GM18502 (cell line): ENCODE data around the gene PLEKHS1.

Source experiments
- ATAC-seq: cut with Tn5 transposase; IDR thresholded peaks from one replicate; pipeline ENCODE4 v1.9.1; 2021; ENCODE audit warnings: mild to moderate bottlenecking; ENCODE audit not compliant: unreplicated experiment, poor library complexity

PLEKHS1 gene

DNA sequence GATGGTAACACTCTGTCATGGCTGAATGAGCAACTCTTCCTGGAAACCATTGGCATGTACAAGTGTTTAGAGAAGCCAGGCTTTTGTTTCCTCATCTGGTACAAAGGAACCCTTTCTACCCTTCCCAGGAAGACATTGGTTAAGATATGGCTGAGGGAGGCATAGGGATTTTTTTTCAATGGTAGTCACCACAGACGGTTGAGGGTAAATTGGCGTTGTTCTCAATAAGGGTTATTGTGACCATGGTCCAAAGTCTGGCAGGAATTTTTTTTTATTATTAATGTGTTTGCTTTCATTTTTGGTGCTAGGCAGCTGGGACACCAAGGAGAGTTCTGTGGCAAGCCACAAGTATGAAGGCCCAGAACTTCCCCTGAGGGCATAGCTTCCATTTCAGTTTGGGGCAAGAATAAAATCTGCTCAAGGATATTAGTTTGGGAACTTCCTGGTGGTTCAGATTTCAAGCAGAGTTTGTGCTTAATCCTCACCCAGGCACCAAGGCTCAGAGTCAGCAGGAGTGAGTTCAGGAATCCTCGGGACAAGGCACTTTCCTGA lies at the start of gene PLEKHS1:
Gene PLEKHS1, plus strand, starts transcription at position 502 of the 552 bp plus-strand sequence. CDS start 3,596 bp downstream, outside the sequence.
- no peak for ATAC-seq

- ATAC-seq = peak; percentile 50
Observed at GRCh38 chr10:113704637-113705343, 46.7 kb upstream of the PLEKHS1 start.

GRCh38 chr10:113705344-113705652 lies 46.2 kb upstream of the PLEKHS1 start:
- ATAC-seq = no peak

GRCh38 chr10:113706623-113707022 lies 44.9 kb upstream of the PLEKHS1 start:
- no peak for ATAC-seq

GRCh38 chr10:113708640-113709039 lies 42.8 kb upstream of the PLEKHS1 start:
- ATAC-seq = no peak

- ATAC-seq = no peak
Observed at GRCh38 chr10:113709221-113709838, 42.2 kb upstream of the PLEKHS1 start.

DNA sequence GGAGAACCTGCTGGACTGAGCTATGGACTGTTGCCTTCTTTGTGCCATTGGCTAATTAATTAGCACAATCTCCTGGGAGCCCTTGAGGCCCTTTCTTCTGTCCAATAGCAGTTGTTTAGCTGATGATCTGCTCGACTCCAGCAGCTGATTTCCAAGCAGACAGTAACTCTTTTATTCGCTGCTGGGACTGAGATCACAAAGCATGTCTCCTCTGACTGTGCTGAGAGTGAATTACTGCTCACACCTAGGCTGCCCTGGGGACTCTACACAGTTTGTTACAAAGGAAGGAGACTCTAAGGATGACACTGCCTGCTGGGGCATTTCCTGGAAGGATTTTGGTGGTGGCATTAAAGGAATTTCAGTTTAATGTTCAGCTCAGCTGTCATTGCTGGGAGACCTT lies 40.3 kb upstream of the PLEKHS1 start:
- no peak for ATAC-seq

DNA sequence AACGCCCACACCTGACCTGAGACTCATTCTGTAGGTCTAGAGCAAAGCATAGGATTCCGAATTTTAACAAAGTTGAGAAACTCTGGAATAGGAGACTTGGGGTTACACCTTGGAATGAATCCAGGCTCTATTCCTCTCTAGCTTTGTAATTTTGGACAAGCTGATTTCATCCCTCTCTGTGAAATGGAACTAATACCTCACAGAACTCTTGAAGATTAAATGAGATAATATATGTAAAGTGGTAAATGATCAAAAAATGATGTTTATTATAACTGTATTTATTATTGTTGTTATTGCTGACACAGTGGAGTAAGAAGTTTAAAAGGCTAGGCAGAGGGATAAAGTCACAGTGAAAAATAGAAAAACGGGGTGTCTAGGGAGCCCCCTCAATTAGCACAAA lies 39.5 kb upstream of the PLEKHS1 start:
- no peak for ATAC-seq

DNA sequence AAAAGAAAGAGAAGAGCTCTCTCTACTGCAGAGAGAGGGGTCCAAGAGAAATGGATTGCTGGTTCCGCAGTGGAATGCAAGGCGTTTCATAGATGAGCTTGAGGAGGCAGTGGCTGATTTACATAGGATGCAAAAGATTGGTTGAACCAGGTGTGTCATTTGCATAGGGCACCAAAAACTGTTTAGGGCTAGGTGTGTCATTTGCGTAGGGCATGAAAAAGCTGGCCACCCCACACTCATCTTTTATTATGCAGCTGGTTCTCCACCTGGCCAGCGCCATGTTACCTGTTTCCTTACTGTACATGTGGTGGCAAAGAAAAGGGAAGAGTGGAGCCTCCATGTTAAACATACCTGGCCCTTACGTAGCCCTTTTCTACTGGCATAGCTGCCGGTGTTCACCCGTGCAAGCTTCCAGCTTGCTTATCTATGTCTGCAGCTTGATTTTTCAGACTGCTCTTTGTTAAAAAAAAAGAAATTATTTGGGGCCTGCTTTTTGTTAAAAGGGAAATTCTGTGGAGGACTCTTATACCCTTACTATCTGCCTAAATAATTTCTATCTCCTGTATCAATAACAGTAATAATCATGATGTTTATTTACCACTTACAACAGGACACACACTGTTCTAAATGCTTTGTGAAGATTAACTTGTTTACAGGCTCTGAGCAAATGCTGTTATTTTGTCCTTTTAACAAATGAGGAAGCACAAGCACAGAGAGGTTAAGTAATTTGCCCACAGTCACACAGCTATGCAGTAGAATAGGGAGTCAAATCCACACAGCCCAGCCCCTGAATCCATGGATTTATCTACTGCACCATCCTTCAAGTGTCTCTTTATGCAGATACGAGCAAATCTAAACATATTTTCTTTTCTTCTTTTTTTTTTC lies 38.5 kb upstream of the PLEKHS1 start:
- no peak for ATAC-seq

GRCh38 chr10:113713640-113713982 lies 37.9 kb upstream of the PLEKHS1 start:
- ATAC-seq = no peak

DNA sequence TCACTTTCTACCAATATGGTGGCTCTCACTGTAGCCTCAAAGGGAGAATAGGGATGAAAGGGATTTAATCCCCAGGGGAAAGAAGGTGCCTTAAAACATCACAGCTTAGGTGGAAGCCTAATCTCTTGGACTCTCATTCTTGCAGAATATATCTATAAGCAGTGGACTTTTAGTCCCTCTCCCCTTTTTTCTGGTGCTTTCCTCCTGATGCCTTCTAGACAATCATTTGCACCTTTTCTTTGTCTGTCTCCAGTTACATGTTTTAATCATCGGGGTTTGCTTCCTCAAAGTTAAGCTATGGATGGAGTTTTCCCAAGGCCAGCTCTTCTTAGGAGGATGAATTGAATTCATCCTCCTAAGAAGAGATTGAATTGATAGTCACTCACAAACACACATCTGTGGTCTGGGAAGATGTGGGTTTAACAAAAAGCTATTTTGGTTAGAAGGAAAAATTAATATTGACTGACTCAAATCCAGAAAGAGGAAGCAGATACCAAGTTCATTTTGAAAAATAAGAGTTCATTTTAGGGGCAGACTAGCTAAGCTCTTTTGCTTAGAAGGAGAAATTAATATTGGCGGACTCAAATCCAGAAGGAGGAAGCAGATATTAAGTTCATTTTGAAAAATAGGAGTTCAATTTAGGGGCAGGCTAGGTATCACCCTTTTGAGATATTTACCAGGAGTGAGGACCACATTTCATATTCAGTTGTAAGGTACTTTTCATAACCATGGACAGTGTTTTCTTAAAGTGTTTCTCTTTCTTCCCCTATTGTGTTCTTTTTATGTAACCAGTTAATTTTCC lies 35.2 kb upstream of the PLEKHS1 start:
- ATAC-seq = no peak

DNA sequence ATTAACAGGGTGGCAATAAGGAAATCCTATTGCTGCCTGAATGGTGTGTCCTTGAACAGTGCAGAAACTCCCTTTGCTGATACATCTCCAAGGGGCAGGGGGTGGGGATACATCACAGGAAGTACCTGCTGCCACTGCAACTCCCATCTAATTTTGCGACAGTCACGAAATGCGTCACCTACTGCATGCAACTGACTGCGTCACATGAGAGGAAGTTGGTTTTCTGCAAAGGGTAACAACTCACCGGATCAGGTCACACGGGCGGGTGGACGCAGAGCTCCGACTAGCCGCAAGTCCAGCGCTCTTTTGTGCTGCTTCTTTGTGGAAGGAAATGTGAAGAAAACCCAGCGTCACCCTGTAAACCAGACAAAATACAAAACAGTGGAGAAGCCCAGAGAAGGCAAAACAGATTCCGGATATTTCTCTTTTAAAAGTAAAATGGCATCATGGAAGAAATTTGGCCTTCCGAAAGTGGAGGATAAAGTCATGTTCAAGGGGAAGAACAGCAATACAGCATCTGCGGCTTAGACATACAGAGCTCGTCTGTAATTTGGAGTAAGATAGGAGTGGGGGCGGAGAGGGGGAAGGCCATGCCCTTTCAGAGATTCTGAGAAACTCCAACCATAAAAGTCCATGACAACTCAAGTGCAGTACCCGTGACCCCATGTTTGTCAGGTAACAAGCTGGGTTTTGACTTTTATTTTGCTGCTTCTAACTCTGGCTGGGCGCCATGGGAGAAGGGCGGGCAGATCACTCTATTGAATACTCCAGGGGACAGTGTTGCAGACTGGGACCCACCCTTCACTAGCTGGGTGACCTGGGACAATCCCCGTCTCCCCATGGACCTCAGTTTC lies 32.3 kb upstream of the PLEKHS1 start:
- no peak for ATAC-seq

DNA sequence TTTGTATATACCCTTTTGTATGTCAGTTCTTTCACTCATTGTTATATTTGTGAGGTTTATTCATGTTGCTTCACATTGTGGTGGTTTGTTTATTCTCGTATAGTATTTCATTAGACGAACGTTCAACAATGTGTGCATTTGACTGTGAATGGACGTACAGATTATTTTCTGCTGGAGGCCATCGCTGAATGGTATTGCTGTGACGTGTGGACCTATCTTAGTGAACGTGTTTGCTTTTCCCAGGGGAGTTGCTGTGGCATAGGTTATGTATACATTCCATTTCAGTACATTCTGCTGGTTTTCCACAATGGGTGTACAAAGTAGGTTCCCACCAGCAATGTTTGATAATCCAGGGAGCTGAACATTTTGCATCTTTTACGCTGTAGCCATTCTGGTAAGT lies 31.1 kb upstream of the PLEKHS1 start:
- ATAC-seq = no peak

- ATAC-seq = no peak
Observed at GRCh38 chr10:113732160-113732881, 19.2 kb upstream of the PLEKHS1 start.

GRCh38 chr10:113732966-113733365 lies 18.5 kb upstream of the PLEKHS1 start:
- ATAC-seq = no peak

DNA sequence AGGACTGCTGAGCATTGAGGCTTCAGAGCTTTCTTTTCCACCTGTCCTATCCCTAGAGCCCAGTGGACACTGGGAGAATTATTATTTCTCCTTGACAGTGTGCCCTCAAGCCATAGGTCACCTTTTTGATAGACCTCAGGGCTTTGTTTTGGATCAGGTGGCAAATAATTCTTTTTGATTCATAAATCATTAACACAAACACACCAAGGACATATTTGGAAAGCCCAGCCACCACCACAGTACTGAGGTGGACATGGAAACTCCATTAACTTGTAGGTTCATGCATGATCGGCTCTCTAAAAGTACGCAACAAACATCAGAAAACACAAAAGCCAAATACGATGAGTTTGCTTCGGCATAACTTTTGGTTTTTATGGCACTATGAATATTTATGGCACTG lies 17.8 kb upstream of the PLEKHS1 start:
- no peak for ATAC-seq

DNA sequence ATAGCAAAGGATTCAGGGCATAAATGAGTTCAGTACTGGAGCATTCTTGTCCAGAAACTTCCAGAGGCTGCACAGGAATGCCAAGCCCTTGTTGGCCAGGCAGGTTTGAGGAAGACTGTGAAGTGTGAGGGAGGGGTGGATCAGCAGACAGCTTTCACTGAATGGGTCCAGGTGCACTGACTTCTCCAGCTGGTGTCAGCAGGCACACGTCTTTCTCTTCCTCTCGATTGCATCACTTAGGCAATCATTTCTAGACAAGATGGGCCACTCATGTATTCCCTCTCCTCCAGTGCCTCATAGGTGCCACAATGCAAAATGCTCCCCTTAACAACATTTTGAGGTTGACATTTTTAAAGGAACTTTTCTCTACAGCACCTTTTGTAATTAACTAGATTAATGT lies 15.6 kb upstream of the PLEKHS1 start:
- ATAC-seq = peak; percentile 69

DNA sequence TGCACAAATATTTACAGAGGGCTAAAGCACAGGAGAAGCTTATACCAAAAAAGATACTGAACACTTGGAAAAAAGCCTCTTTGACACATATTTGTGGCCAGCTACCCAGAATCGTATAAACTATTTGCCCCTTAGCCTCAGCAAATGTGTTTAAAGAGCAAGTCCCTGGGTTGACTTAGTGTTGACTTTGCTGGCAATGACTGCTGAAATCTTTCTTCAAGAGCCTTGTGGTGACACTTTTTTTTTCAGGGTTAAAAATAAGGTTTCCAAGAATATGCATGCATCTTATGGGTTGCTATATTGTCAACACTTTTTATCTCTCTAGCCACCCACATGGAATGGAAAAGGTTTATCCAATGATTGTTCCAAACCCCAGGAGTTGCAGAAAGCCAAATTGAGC lies 14.9 kb upstream of the PLEKHS1 start:
- ATAC-seq = no peak

DNA sequence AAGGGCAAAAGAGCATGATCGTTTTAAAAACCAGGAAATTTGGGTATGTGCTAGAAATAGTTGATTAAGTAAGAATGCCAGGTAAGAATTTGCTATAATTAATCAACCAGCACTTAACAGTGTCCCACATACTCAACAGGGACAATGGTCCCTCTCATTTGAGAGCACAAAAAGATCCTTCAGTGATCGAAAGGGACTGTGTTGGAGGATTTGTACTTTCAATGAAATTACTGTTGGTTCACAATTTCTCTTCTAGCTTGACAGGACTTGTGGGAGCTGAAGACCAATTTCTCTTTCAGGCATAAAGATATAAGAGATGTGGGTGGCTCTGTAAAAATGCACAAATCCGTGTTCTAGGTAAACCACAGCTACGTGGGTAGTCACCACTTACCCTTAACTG lies 12.5 kb upstream of the PLEKHS1 start:
- ATAC-seq = no peak
